HepG2 (cell line): Measurements from ENCODE around the gene MED13L. TPM values are rescaled to one million over a fixed set of nuclear protein-coding genes. Genes with fewer than 3 reads are reported as not detected.

ENCODE experiments used
- ATAC-seq: fragments of 200-7000 bp; cut with Tn5 transposase; 3 replicates; pipeline ENCODE4 v1.9.1; 2020; ENCODE audit warnings: mild to moderate bottlenecking, moderate library complexity
- BruUV-seq: library from RNA; stranded (reverse); fragments of 400-500 nt; replicated peaks from 2 replicates; lab custom pipeline; 2021; lab: Mats Ljungman, UMichigan
- CTCF ChIA-PET: fragments of 300-600 bp; formaldehyde crosslinking; extraction: SDS; loops from one replicate; lab custom pipeline; 2021; ENCODE audit warnings: low total read pairs, inconsistent platforms, low intra/inter-chr PET ratio; lab: Yijun Ruan, JAX
- POLR2A ChIA-PET: fragments of 350-600 bp; sonication (Branson Sonifier 250); formaldehyde crosslinking; loops from one replicate; lab custom pipeline; 2020; ENCODE audit warnings: antibody characterized with exemption, inconsistent platforms; lab: Yijun Ruan, JAX
- DNase-seq: peaks from one replicate; pipeline ENCODE4 v3.0.0-alpha.2; 2015; ENCODE audit warnings: low spot score
- FAIRE-seq: peaks from 3 replicates; lab custom pipeline; 2011; peaks lifted over from hg19 to GRCh38; lab: Jason Lieb, UNC
- H2AFZ ChIP-seq: one replicate; pipeline ENCODE4 v1.6.1; 2011; ENCODE audit warnings: low read length, inconsistent platforms
- H3K27ac ChIP-seq: fragments of 300-600 bp; 3 replicates; pipeline ENCODE4 v1.8.0; 2011; ENCODE audit warnings: mixed run types, mild to moderate bottlenecking, mixed read lengths, low read length, inconsistent platforms; ENCODE audit not compliant: insufficient read depth; ENCODE audit errors: extremely low read length
- H3K27me3 ChIP-seq, 2 experiments: fragments of 200-600 bp in 1 of 2; 2 replicates in 1 of 2; 3 replicates in 1 of 2; pipeline versions ENCODE4 v1.6.0 to v1.8.0; 2011; ENCODE audit warnings: low read length in 2 of 2, mild to moderate bottlenecking in 2 of 2, moderate library complexity in 2 of 2, inconsistent platforms in 1 of 2; ENCODE audit not compliant: insufficient read depth in 2 of 2, control insufficient read depth in 1 of 2
- H3K36me3 ChIP-seq, 2 experiments: fragments of 200-600 bp in 1 of 2; replicated peaks in 1 of 2; 2 replicates in 1 of 2; 3 replicates in 1 of 2; pipeline versions ENCODE4 v1.5.1 to v1.8.0; 2011; ENCODE audit warnings: low read length in 2 of 2, inconsistent platforms in 1 of 2; ENCODE audit not compliant: insufficient read depth in 2 of 2, control insufficient read depth in 1 of 2
- H3K4me1 ChIP-seq: 2 replicates; pipeline ENCODE4 v1.5.1; 2012; ENCODE audit warnings: low read length, inconsistent platforms; ENCODE audit not compliant: insufficient read depth
- H3K4me2 ChIP-seq: 2 replicates; pipeline ENCODE4 v1.6.0; 2011; ENCODE audit warnings: low read depth, low read length, inconsistent platforms
- H3K4me3 ChIP-seq, 3 experiments: fragments of 200-600 bp in 1 of 3; sonication (generic), shearing (Covaris generic) in 1 of 3; replicated peaks in 1 of 3; 2 replicates each; pipeline ENCODE4 v1.5.1; 2011 to 2016; ENCODE audit warnings: low read length in 3 of 3, inconsistent platforms in 2 of 3, low read depth in 2 of 3, mild to moderate bottlenecking in 2 of 3, control low read depth in 1 of 3, mixed read lengths in 1 of 3; ENCODE audit not compliant: insufficient read depth in 1 of 3
- H3K79me2 ChIP-seq: one replicate; pipeline ENCODE4 v1.6.1; 2011; ENCODE audit warnings: low read length, inconsistent platforms; ENCODE audit not compliant: insufficient read depth
- H3K9ac ChIP-seq: 2 replicates; pipeline ENCODE4 v1.6.0; 2011; ENCODE audit warnings: mild to moderate bottlenecking, low read depth, low read length, inconsistent platforms; ENCODE audit not compliant: insufficient read depth
- H3K9me3 ChIP-seq: 2 replicates; pipeline ENCODE4 v1.5.1; 2012; ENCODE audit warnings: mild to moderate bottlenecking, low read length
- H4K20me1 ChIP-seq: 2 replicates; pipeline ENCODE4 v1.6.0; 2011; ENCODE audit warnings: inconsistent platforms, mild to moderate bottlenecking, low read length, moderate library complexity; ENCODE audit not compliant: insufficient read depth
- ASH2L ChIP-seq: fragments of 300-600, 200-600 bp; sonication (generic); IDR thresholded peaks from 2 replicates; pipeline ENCODE4 v1.7.0; 2017; ENCODE audit warnings: low read depth, mild to moderate bottlenecking, moderate library complexity, mixed read lengths, low read length; ENCODE audit not compliant: insufficient read length
- DZIP1 ChIP-seq: sonication (generic); formaldehyde crosslinking; IDR thresholded peaks from 2 replicates; pipeline ENCODE4 v1.5.0; 2020; ENCODE audit warnings: mild to moderate bottlenecking, missing genetic modification reagents
- GTF3A ChIP-seq: sonication (generic); formaldehyde crosslinking; conservative IDR thresholded peaks from 2 replicates; pipeline ENCODE4 v1.4.0; 2020; ENCODE audit warnings: mild to moderate bottlenecking, missing genetic modification reagents
- HDAC2 ChIP-seq: sonication (generic); formaldehyde crosslinking; IDR thresholded peaks from 2 replicates; pipeline ENCODE4 v1.4.0; 2020; ENCODE audit warnings: missing genetic modification reagents
- MYC ChIP-seq: sonication (generic); formaldehyde crosslinking; IDR thresholded peaks from 2 replicates; pipeline ENCODE4 v1.9.0; 2021; ENCODE audit warnings: missing genetic modification reagents, borderline replicate concordance
- REL ChIP-seq: sonication (generic); formaldehyde crosslinking; conservative IDR thresholded peaks from 2 replicates; pipeline ENCODE4 v1.8.0; 2022; ENCODE audit warnings: mild to moderate bottlenecking, missing genetic modification reagents, moderate library complexity
- SAP130 ChIP-seq: IDR thresholded peaks from 2 replicates; pipeline ENCODE4 v1.6.1; 2016; ENCODE audit warnings: low read depth
- SMYD3 ChIP-seq: sonication (generic); formaldehyde crosslinking; IDR thresholded peaks from 2 replicates; pipeline ENCODE4 v1.8.1; 2023; ENCODE audit warnings: mild to moderate bottlenecking, missing genetic modification reagents
- ZFYVE20 ChIP-seq: sonication (generic); formaldehyde crosslinking; IDR thresholded peaks from 2 replicates; pipeline ENCODE4 v1.8.0; 2023; ENCODE audit warnings: low read depth, mild to moderate bottlenecking, moderate library complexity, missing genetic modification reagents, borderline replicate concordance
- ZKSCAN1 ChIP-seq: fragments of 150-350 bp; IDR thresholded peaks from 2 replicates; pipeline ENCODE4 v1.6.1; 2014; ENCODE audit warnings: low read length
- ZNF329 ChIP-seq: sonication (generic); formaldehyde crosslinking; IDR thresholded peaks from 2 replicates; pipeline ENCODE4 v1.9.0; 2021; ENCODE audit warnings: low read depth, mild to moderate bottlenecking, missing genetic modification reagents
- ZNF580 ChIP-seq: IDR thresholded peaks from 2 replicates; pipeline ENCODE4 v1.6.1; 2016; ENCODE audit warnings: low read depth, borderline replicate concordance
- ZNF7 ChIP-seq: IDR thresholded peaks from 2 replicates; pipeline ENCODE4 v1.6.1; 2016; ENCODE audit warnings: missing biosample characterization, missing genetic modification reagents
- ZNF749 ChIP-seq: sonication (generic); formaldehyde crosslinking; IDR thresholded peaks from 2 replicates; pipeline ENCODE4 v1.8.0; 2022; ENCODE audit warnings: mild to moderate bottlenecking, missing genetic modification reagents, moderate library complexity, borderline replicate concordance
- ZSCAN31 ChIP-seq: sonication (generic); formaldehyde crosslinking; IDR thresholded peaks from 2 replicates; pipeline ENCODE4 v1.5.0; 2020; ENCODE audit warnings: low read depth, mild to moderate bottlenecking, missing genetic modification reagents
- WGBS: methylation state at CpG from one replicate; pipeline ENCODE4 v1.1.6; 2017; ENCODE audit warnings: low lambda C conversion rate; 5-methylcytosine and 5-hydroxymethylcytosine counted together
- in situ Hi-C: cut with HindIII; loops from 2 replicates; pipeline ENCODE4 v1.10.0; 2017; ENCODE audit warnings: low pct_unique_long_range_greater_than_20kb; ENCODE audit not compliant: extremely low pct_ligation_motif_present
- intact Hi-C: fragments of 100-400 bp; cut with micrococcal nuclease; formaldehyde crosslinking; loops from one replicate; pipeline ENCODE4 v1.10.0; 2022; ENCODE audit not compliant: unreplicated experiment
- polyA plus RNA-seq, 8 experiments: library from polyadenylated mRNA; depleted of rRNA in 3 of 8; stranded (reverse) in 7 of 8; unstranded in 1 of 8; fragments of >200 nt; fragmentation: Illumina TruSeq in 4 of 8; extraction: Trizol in 4 of 8; gene quantifications; 2 replicates each; pipeline versions ENCODE4 v1.2.1 to v1.2.3, GENCODE V29; 2011 to 2016; ENCODE audit warnings: low read depth in 4 of 8, missing spikeins in 1 of 8, mixed read lengths in 1 of 8; ENCODE audit not compliant: insufficient read depth in 1 of 8
- total RNA-seq, 5 experiments: library from RNA; depleted of rRNA; stranded (reverse); fragments of >200 nt; fragmentation: Illumina TruSeq; extraction: Trizol; gene quantifications; 2 replicates each; pipeline ENCODE4 v1.2.3, GENCODE V29; 2016; ENCODE audit warnings: low read depth in 1 of 5

The MED13L gene
- total and polyA plus RNA-seq, 2 of the 13 experiments (the other 11 are each of a cell fraction or from before 2014, with no cell fraction given) = 24.8 to 38.9 TPM

- CTCF ChIA-PET = no interaction called here
- no TSS peak for BruUV-seq
- intact Hi-C loops = no loop called here
- Histone ChIP-seq H3K36me3 (no peaks in the 10 kb centered on the region), H4K20me1 (no peaks in the 10 kb centered on the region), H3K79me2 (no peaks in the 10 kb centered on the region)
- 53% methylated on average over 10 of the region's 10 CpGs for WGBS
- no peak for DNase-seq
- TF ChIP-seq ZNF7 (CRISPR knock-in tag) = no peak
- no peak for TF ChIP-seq ZFYVE20 (CRISPR knock-in tag)
- no peak for TF ChIP-seq ASH2L
- no peak for TF ChIP-seq MYC (CRISPR knock-in tag)
- TF ChIP-seq SMYD3 (CRISPR knock-in tag) = no peak
- TF ChIP-seq, all 625 proteins: peak for 0
- Histone ChIP-seq H3K4me1 (0 out of 2 replicates have a peak, but pooled peaks cover 5% of the 10 kb centered on the region), H2AFZ (no peak overlapping the region), H3K4me3 (no peak overlapping the region), H3K27me3 (no peaks in the 10 kb centered on the region; a peak in 1 of 5 replicates), H3K27ac (no peak overlapping the region), H3K9me3 (no peaks in the 10 kb centered on the region), H3K4me2 (no peak overlapping the region), H3K9ac (no peak overlapping the region)
- ATAC-seq = no peak
- POLR2A ChIA-PET = no interaction called here
- in situ Hi-C loops = no loop called here
- no peak for FAIRE-seq
Measured at GRCh38 chr12:116323406-116324386, 46.2 kb upstream of the MED13L start.

- Histone ChIP-seq H3K27ac (no peak overlapping the region), H3K36me3 (no peaks in the 10 kb centered on the region), H3K79me2 (no peaks in the 10 kb centered on the region), H3K9ac (no peak overlapping the region), H3K9me3 (no peaks in the 10 kb centered on the region), H2AFZ (no peak overlapping the region), H4K20me1 (no peaks in the 10 kb centered on the region), H3K4me2 (no peak overlapping the region), H3K27me3 (no peaks in the 10 kb centered on the region; a peak in 1 of 5 replicates), H3K4me3 (no peak overlapping the region), H3K4me1 (0 out of 2 replicates have a peak, but pooled peaks cover 5% of the 10 kb centered on the region)
- FAIRE-seq = no peak
- BruUV-seq = no TSS peak
- ATAC-seq = no peak
- ChIA-PET POLR2A (no interaction called here), CTCF (no interaction called here)
- 46% methylated on average over 6 of the region's 6 CpGs for WGBS
- in situ Hi-C loops (no loop called here), intact Hi-C loops (no loop called here)
- DNase-seq = no peak
- TF ChIP-seq ZNF329 (no peak), REL (no peak), ZKSCAN1 (no peak), GTF3A (CRISPR knock-in tag) (no peak), SAP130 (CRISPR knock-in tag) (no peak), ZNF749 (no peak), ZSCAN31 (CRISPR knock-in tag) (no peak), ZNF580 (CRISPR knock-in tag) (no peak), HDAC2 (CRISPR knock-in tag) (no peak), DZIP1 (CRISPR knock-in tag) (no peak)
Measured at GRCh38 chr12:116321913-116322312, 44.4 kb upstream of the MED13L start.
